Panc1 (cell line): ENCODE data around the gene OVCH2. TPM values are rescaled to one million over a fixed set of nuclear protein-coding genes. Genes with fewer than 3 reads are reported as not detected.

Experiments
- ATAC-seq: fragments of 200-7000 bp; cut with Tn5 transposase; 2 replicates; pipeline ENCODE4 v1.9.1; 2020; ENCODE audit warnings: mild to moderate bottlenecking, moderate library complexity
- BruUV-seq: library from RNA; stranded (reverse); fragments of 400-500 nt; replicated peaks from 2 replicates; lab custom pipeline; 2021; lab: Mats Ljungman, UMichigan
- CTCF ChIA-PET: fragments of 300-600 bp; sonication (Branson Sonifier 250); formaldehyde crosslinking; loops from one replicate; lab custom pipeline; 2022; ENCODE audit warnings: antibody characterized with exemption; lab: Charles Lee
- POLR2A ChIA-PET: fragments of 300-600 bp; sonication (Branson Sonifier 250); formaldehyde crosslinking; loops from one replicate; lab custom pipeline; 2022; ENCODE audit warnings: antibody characterized with exemption; lab: Charles Lee
- DNase-seq: peaks from one replicate; pipeline ENCODE4 v3.0.0-alpha.2; 2010; ENCODE audit warnings: low read depth, low spot score
- H3K27ac ChIP-seq: 2 replicates; pipeline ENCODE4 v1.5.1; 2011; ENCODE audit warnings: mild to moderate bottlenecking, low read length, inconsistent platforms
- H3K27me3 ChIP-seq: fragments of 200-500 bp; sonication (Bioruptor generic); 2 replicates; pipeline ENCODE4 v1.6.0; 2014; ENCODE audit warnings: low read length, inconsistent platforms; ENCODE audit not compliant: control insufficient read depth, insufficient read depth
- H3K36me3 ChIP-seq: fragments of 200-500 bp; sonication (Bioruptor generic); 2 replicates; pipeline ENCODE4 v1.5.1; 2014; ENCODE audit warnings: inconsistent platforms, mild to moderate bottlenecking, low read length, moderate library complexity; ENCODE audit not compliant: control insufficient read depth, insufficient read depth
- H3K4me1 ChIP-seq: 2 replicates; pipeline ENCODE4 v1.5.1; 2011; ENCODE audit warnings: inconsistent platforms, mild to moderate bottlenecking, low read length, moderate library complexity; ENCODE audit not compliant: control insufficient read depth, insufficient read depth
- H3K4me3 ChIP-seq, 2 experiments: 2 replicates each; pipeline ENCODE4 v1.5.1; 2011 to 2012; ENCODE audit warnings: low read depth in 2 of 2, low read length in 2 of 2, mild to moderate bottlenecking in 2 of 2, inconsistent platforms in 1 of 2, moderate library complexity in 1 of 2
- H3K9me3 ChIP-seq: fragments of 200-500 bp; sonication (Bioruptor generic); 2 replicates; pipeline ENCODE4 v1.5.1; 2014; ENCODE audit warnings: low read depth, mild to moderate bottlenecking, inconsistent platforms, low read length, moderate library complexity; ENCODE audit not compliant: control insufficient read depth, insufficient read depth
- CTCF ChIP-seq: fragments of 450-650 bp; IDR thresholded peaks from 2 replicates; pipeline ENCODE4 v1.5.1; 2017; ENCODE audit warnings: mild to moderate bottlenecking
- POLR2AphosphoS5 ChIP-seq: IDR thresholded peaks from 2 replicates; pipeline ENCODE4 v1.6.1; 2012; ENCODE audit warnings: mild to moderate bottlenecking, low read depth, low read length, moderate library complexity
- SIN3A ChIP-seq: IDR thresholded peaks from 2 replicates; pipeline ENCODE4 v1.6.1; 2012; ENCODE audit warnings: low read depth, mild to moderate bottlenecking, low read length, moderate library complexity, borderline replicate concordance; ENCODE audit not compliant: insufficient read depth
- TCF7L2 ChIP-seq: IDR thresholded peaks from 2 replicates; pipeline ENCODE4 v1.6.1; 2011; ENCODE audit warnings: mild to moderate bottlenecking, low read depth, low read length, inconsistent platforms
- in situ Hi-C: cut with HindIII; loops from 2 replicates; pipeline ENCODE4 v1.10.0; 2016; ENCODE audit warnings: low sequenced_read_pairs, low pct_unique_long_range_greater_than_20kb
- intact Hi-C: fragments of 100-400 bp; cut with micrococcal nuclease; formaldehyde crosslinking; loops from one replicate; pipeline ENCODE4 v1.10.0; 2022; ENCODE audit not compliant: unreplicated experiment
- total RNA-seq: library from RNA; stranded (reverse); gene quantifications from one replicate; pipeline ENCODE4 v1.2.1, GENCODE V29; 2021; ENCODE audit not compliant: unreplicated experiment
- TF ChIP-seq, protein P1 (sequence below), 2 experiments: IDR thresholded peaks; 2 replicates each; pipeline ENCODE4 v1.6.1; 2011 to 2012; ENCODE audit warnings: low read depth in 2 of 2, control low read depth in 1 of 2, low read length in 1 of 2, mild to moderate bottlenecking in 1 of 2, moderate library complexity in 1 of 2; ENCODE audit not compliant: insufficient read depth in 1 of 2

OVCH2 gene
- total RNA-seq, 1 experiment from 2014 or later = not detected

DNA sequence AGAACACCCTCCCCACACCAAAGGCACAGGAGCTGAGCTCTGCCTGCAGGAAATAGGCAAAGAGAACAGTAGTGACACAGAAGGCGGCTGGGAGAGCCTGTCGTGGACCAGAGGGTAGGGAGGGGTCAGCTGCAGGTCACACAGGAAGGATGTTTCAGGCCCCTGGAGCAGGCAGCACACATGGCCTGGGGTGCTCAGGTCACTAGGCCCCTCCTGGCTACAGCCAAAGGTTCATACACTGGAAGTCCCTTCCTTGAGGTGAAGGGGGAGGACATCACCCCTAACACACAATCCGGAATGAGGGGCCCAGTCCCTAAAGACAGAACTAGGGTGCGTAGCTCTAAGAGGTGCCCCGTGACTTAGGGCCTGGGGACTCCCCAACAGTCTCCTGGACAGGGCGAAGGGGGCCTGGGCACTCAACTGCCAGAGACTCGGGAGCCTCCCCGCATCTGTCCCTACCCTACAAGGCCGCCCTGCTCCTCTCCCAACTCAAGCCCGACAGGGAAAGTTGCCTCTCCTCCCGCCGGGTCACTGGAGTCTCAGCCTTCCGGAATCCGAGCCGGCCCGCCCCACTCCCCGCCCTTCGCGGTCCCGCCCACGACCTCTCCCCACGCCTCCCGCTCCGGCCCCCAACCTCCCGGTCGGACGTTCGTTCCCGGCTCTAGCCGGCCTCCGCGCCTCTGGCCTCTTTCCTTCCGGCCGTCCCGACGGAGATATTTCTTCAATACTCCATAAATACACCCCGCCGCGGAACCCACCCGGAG, 33.1 kb downstream of the OVCH2 start, which contains the start of gene CYB5R2:
TSS of gene CYB5R2 (minus strand) at position 541 of the 764 bp plus-strand sequence. CDS start 675 bp downstream, outside the sequence.
- intact Hi-C loops (no loop called here), in situ Hi-C loops (no loop called here)
- ATAC-seq (peak; percentile 82), DNase-seq (no peak)
- BruUV-seq = TSS peak; percentile 76
- TF ChIP-seq POLR2AphosphoS5 = no peak; the same call in 1 of the 2 replicates
- TF ChIP-seq TCF7L2 = no peak
- TF ChIP-seq, protein P1, sequence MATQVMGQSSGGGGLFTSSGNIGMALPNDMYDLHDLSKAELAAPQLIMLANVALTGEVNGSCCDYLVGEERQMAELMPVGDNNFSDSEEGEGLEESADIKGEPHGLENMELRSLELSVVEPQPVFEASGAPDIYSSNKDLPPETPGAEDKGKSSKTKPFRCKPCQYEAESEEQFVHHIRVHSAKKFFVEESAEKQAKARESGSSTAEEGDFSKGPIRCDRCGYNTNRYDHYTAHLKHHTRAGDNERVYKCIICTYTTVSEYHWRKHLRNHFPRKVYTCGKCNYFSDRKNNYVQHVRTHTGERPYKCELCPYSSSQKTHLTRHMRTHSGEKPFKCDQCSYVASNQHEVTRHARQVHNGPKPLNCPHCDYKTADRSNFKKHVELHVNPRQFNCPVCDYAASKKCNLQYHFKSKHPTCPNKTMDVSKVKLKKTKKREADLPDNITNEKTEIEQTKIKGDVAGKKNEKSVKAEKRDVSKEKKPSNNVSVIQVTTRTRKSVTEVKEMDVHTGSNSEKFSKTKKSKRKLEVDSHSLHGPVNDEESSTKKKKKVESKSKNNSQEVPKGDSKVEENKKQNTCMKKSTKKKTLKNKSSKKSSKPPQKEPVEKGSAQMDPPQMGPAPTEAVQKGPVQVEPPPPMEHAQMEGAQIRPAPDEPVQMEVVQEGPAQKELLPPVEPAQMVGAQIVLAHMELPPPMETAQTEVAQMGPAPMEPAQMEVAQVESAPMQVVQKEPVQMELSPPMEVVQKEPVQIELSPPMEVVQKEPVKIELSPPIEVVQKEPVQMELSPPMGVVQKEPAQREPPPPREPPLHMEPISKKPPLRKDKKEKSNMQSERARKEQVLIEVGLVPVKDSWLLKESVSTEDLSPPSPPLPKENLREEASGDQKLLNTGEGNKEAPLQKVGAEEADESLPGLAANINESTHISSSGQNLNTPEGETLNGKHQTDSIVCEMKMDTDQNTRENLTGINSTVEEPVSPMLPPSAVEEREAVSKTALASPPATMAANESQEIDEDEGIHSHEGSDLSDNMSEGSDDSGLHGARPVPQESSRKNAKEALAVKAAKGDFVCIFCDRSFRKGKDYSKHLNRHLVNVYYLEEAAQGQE (IDR thresholded peaks at IDR 0.05; ENCODE audit: insufficient read depth in 1 of 2, low read depth in 2 of 2, low read length in 1 of 2) = no peak
- no peak for TF ChIP-seq SIN3A
- CTCF ChIA-PET = no interaction called here
- peaks cover 3% of the 10 kb centered on the region; the same call in 1 of the 2 replicates for H3K27me3 ChIP-seq
- no peaks in the 10 kb centered on the region for H3K9me3 ChIP-seq
- peak within 1 kb of the TSS; percentile 55 for H3K27ac ChIP-seq
- peak within 1 kb of the TSS; percentile 49 to 55 for H3K4me3 ChIP-seq
- H3K4me1 ChIP-seq = peaks cover 14% of the 10 kb centered on the region; the same call in 1 of the 2 replicates
- POLR2A ChIA-PET = no interaction called here
- no peaks in the 10 kb centered on the region for H3K36me3 ChIP-seq

- intact Hi-C loops = no loop called here
- BruUV-seq = no TSS peak
- Histone ChIP-seq H3K4me3 (peak overlapping the region in 1 of 2 experiments; percentile 55; a peak in 2 of 4 replicates), H3K4me1 (peaks cover 11% of the 10 kb centered on the region; the same call in 1 of the 2 replicates), H3K36me3 (no peaks in the 10 kb centered on the region), H3K27me3 (peaks cover 3% of the 10 kb centered on the region; the same call in 1 of the 2 replicates), H3K27ac (peak overlapping the region; percentile 55; the same call in 1 of the 2 replicates), H3K9me3 (no peaks in the 10 kb centered on the region)
- TF ChIP-seq, protein P1 (IDR thresholded peaks at IDR 0.05; ENCODE audit: insufficient read depth in 1 of 2, low read depth in 2 of 2, low read length in 1 of 2) = no peak
- TF ChIP-seq POLR2AphosphoS5 = no peak
- no peak for TF ChIP-seq SIN3A
- no peak for TF ChIP-seq CTCF
- no peak for TF ChIP-seq TCF7L2
- ChIA-PET POLR2A (no interaction called here), CTCF (no interaction called here)
- no peak for ATAC-seq
- in situ Hi-C loops = no loop called here
- no peak for DNase-seq
Observed at GRCh38 chr11:7672276-7672959, 33.9 kb downstream of the OVCH2 start.
